CD4-positive, alpha-beta T cell treated with Interferon gamma for 1 hour (primary cell): ENCODE results near the gene MYNN.

Experiments used
- DNase-seq: peaks from one replicate; pipeline ENCODE4 v3.0.0-alpha.2; 2020

The MYNN gene

DNA sequence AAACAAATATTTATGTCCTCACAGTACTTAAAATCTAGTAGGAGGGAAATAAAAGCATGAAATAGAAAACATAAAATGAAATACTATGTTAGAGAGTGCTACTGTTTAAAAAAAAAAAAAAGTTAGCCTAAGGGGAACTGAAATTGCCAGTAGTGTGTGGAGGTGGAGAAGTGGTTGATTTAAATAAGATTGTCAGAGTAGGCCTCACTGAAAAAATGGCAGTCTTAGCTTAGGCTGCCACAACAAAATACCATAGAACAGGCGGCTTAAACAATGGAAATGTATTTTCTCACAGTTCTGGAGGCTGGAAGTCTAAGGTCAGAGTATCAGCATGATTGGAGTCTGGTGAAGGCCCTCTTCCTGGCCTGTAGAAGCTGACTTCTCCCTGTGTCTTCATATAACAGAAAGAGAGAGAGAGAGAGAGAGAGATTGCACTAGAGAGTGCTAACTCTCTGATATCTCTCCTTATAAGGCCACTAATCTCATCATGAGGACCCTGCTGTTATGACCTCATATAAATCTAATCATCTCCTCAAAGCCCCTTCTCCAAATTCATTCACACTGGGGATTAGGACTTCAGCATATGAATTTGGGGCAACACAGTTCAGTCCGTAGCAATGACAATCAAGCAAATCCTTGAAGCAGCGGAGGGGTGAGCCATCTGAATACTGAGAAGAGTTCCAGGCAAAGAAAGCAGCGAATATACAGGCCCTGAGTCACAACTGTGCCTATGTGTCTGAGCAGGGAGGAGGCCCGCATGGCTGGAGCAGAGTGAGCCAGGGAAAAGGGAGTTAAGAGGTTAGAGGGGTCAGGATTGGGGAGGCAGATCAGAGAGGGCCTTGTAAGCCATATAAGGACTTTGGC lies 63.1 kb downstream of the MYNN start:
- no peak for DNase-seq

- DNase-seq = no peak
Observed at GRCh38 chr3:169836942-169837275, 63.7 kb downstream of the MYNN start.

GRCh38 chr3:169838511-169839030 lies 65.4 kb downstream of the MYNN start:
- DNase-seq = no peak
